ENCODE data around the gene CRIP1.

Gene CRIP1

GRCh38 chr14:105486974-105487448 is 325 bp downstream of the CRIP1 start:
- no peak for TF ChIP-seq CTCF (IDR thresholded peaks at IDR 0.05; ENCODE audit: insufficient read depth, low read depth, low read length, missing control alignments)
- DNase-seq (ENCODE audit: low read depth) = peak; percentile 57
- H3K4me3 ChIP-seq (ENCODE audit: low read depth, low read length) = peak overlapping the region; percentile 88

DNA sequence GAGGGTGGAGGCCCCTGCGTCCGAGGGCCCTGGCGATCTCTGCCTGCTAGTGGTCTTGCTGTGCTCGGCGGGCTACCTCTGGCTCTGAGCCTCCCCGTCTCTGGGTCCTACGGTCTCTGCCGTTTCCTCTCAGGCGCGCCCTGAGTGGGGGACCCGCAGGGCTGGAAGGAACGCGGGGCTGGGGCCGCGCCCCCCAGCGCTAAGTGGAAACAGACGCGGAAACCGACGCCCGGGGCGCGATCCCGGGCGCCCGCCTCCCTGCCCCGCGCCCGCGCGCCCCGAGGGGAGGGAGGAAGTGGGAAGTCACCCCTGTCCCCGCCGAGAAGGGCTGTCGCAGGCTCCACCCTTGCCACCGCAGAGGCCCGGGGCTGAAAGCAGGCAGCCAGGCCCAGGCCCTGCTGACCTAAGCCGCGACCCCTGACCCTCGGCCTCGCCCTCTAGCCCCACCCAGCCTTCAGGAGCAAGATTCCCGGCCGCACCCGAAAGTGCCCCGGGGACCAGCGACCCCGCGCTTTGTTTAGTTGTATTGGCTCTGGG is 831 bp downstream of the CRIP1 start:
- DNase-seq (ENCODE audit: low read depth) = peak; percentile 59
- H3K4me3 ChIP-seq (ENCODE audit: low read depth, low read length) = peak overlapping the region; percentile 88
- TF ChIP-seq CTCF (IDR thresholded peaks at IDR 0.05; ENCODE audit: insufficient read depth, low read depth, low read length, missing control alignments) = no peak

DNA sequence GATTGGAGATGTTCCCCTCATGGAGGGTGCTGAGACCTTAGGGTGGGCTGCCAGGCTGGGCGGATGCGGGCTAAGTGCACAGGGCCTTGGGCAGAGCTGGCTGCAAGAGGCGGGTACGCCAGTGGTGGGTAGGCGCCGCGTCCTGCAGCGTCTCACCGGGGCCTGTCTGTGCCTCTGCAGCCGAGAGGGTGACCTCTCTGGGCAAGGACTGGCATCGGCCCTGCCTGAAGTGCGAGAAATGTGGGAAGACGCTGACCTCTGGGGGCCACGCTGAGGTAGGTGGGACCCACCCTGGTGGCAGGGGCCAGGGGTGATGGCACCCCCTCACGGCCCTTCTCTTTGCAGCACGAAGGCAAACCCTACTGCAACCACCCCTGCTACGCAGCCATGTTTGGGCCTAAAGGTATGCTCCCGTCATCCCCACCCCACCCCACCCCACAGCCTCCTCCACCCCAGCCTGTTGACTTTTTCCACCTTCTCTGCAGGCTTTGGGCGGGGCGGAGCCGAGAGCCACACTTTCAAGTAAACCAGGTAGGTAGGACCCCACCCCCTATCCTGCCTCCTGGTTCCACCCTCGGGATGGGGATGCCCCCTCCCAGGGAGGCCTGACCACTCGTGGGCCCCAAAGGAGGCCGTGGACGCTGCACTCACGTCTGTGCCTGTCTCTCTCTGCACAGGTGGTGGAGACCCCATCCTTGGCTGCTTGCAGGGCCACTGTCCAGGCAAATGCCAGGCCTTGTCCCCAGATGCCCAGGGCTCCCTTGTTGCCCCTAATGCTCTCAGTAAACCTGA is 1.5 kb downstream of the CRIP1 start:
- TF ChIP-seq CTCF (IDR thresholded peaks at IDR 0.05; ENCODE audit: insufficient read depth, low read depth, low read length, missing control alignments) = no peak
- peak overlapping the region; percentile 88 for H3K4me3 ChIP-seq (ENCODE audit: low read depth, low read length)
- no peak for DNase-seq (ENCODE audit: low read depth)

GRCh38 chr14:105488781-105489541 is 2.3 kb downstream of the CRIP1 start:
- peak overlapping the region; percentile 88 for H3K4me3 ChIP-seq (ENCODE audit: low read depth, low read length)

GRCh38 chr14:105489542-105490266 is 3.0 kb downstream of the CRIP1 start:
- DNase-seq (ENCODE audit: low read depth) = peak; percentile 93
- H3K4me3 ChIP-seq (ENCODE audit: low read depth, low read length) = peak overlapping the region; percentile 88
- peak; percentile 72 for TF ChIP-seq CTCF (IDR thresholded peaks at IDR 0.05; ENCODE audit: insufficient read depth, low read depth, low read length, missing control alignments)

More at GRCh38 chr14:105488781-105489541, 2.3 kb downstream of the CRIP1 start:
- DNase-seq (ENCODE audit: low read depth) = no peak
- TF ChIP-seq CTCF (IDR thresholded peaks at IDR 0.05; ENCODE audit: insufficient read depth, low read depth, low read length, missing control alignments) = no peak

- no peak for TF ChIP-seq CTCF (IDR thresholded peaks at IDR 0.05; ENCODE audit: insufficient read depth, low read depth, low read length, missing control alignments)
- DNase-seq (ENCODE audit: low read depth) = no peak
- H3K4me3 ChIP-seq (ENCODE audit: low read depth, low read length) = peak overlapping the region; percentile 88
Observed at GRCh38 chr14:105490267-105490571, 3.5 kb downstream of the CRIP1 start.

Data from GM12865 (cell line).